Muscle of arm (tissue), 12 donors: ENCODE measurements around the gene PSIP1. TPM values are rescaled to one million over a fixed set of nuclear protein-coding genes. Genes with fewer than 3 reads are reported as not detected.
"Not testable (repeated sequence)": the region's sequence is repeated elsewhere in the genome, so short reads cannot be mapped to it uniquely, and the experiment has no call there.

Experiments used
- DNase-seq: peaks from one replicate; pipeline ENCODE4 v3.0.0-alpha.2; 2013
- polyA plus RNA-seq, 12 donors: library from polyadenylated mRNA; unstranded; fragments of 120-200 nt; gene quantifications; one replicate each; pipeline ENCODE4 v1.2.1, GENCODE V29; 2013; ENCODE audit not compliant: insufficient read length in 12 of 12

The PSIP1 gene
- polyA plus RNA-seq, 12 donors = 61.2 to 173 (median 91.6) TPM; not detected in 1

GRCh38 chr9:15441841-15442240 is 68.9 kb downstream of the PSIP1 start:
- not testable (repeated sequence) for DNase-seq

DNA sequence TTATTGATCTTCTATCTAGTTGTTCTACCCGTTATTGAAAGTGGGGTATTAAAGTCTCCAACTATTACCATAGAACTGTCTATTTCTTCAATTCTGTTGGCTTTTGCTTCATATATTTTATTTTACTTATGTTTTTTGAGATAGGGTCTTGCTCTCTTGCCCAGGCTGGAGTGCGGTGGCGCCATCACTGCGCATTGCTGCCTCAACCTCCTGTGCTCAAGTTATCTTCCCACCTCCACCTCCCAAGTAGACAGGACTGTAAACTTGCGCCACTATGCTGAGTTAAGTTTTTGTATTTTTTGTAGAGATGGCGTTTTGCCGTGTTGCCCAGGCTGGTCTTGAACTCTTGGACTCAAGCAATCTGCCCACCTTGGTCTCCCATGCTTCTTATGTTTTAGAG is 71.9 kb downstream of the PSIP1 start:
- DNase-seq = no peak

- DNase-seq = no peak
Measured at GRCh38 chr9:15433661-15434060, 77.1 kb downstream of the PSIP1 start.

DNA sequence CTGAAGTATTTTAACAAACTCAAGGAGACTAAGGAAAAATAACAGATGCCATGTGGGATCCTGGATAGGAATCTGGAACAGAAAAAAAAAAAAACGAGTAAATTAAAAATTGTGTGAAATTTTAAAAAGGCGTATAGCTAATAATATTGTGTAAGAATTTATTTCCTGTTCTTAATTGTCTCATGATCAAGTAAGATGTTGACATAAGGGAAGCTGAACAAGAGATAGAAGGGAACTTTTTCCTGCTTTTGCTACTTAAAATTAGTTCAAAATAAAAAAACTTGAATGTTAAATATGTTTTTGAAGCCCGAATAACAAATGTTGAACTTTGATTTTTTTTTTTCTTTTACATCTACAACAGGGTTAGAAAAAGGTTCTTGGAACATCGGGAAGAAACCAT is 77.6 kb downstream of the PSIP1 start:
- DNase-seq = no peak

DNA sequence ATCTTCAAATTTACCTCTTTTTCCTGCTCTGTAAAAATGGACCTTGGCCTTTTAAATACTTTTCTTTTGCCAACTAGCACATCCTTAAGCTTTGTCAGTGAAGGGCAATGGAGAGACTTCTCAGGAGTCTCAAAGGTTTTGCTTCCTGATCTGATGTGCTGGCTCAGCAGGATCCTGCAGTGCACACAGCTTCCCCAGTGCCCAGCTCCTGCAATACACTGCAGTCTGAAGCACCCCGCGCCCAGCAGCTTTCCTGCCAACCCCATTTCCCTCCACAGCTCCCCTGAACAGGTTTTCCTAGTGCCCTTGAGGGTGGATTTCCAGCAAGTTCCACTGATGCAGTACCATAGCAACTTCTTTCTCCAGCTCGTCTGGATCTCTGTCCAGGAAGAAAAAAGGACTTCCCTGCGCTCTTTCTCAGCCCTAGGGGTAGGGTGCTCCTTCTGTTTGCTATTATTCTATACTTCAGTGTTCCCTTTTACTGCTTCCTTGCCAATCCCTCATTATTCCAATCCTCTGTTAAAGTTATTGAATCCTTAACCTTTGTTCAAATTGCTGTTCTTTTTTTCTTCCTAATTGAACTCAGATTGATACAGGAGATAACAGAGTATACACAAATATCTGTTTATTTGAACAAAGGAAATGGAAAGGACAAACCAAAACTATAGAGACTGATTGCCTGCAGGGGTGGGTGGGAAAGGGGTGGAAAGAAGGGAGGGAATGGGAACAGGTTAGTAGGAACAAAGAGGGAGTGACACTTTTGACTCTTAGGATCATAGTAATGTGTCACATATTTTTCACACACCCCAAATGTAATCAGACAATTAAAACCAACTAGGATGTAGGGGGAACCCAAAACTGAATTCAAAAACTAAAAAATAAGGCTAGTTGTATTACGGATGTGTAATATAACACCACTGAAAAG is 79.6 kb downstream of the PSIP1 start:
- DNase-seq = no peak

DNA sequence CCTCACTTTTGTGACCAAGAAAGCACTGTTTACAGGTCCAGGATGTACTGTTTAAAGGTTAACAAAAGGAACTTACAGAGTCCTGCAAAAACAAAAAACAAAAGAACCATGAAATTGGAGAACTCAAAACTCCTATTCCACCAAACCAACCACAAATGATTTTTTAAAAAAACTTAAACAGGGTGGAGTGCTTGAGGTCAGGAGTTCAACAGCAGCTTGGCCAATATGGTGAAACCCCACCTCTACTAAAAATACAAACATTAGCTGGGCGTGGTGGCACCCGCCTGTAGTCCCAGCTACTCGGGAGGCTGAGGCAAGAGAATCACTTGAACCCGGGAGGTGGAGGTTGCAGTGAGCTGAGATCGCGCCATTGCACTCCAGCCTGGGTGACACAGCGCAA is 83.1 kb downstream of the PSIP1 start:
- DNase-seq = not testable (repeated sequence)

- no peak for DNase-seq
Measured at GRCh38 chr9:15426019-15426418, 84.8 kb downstream of the PSIP1 start.

DNA sequence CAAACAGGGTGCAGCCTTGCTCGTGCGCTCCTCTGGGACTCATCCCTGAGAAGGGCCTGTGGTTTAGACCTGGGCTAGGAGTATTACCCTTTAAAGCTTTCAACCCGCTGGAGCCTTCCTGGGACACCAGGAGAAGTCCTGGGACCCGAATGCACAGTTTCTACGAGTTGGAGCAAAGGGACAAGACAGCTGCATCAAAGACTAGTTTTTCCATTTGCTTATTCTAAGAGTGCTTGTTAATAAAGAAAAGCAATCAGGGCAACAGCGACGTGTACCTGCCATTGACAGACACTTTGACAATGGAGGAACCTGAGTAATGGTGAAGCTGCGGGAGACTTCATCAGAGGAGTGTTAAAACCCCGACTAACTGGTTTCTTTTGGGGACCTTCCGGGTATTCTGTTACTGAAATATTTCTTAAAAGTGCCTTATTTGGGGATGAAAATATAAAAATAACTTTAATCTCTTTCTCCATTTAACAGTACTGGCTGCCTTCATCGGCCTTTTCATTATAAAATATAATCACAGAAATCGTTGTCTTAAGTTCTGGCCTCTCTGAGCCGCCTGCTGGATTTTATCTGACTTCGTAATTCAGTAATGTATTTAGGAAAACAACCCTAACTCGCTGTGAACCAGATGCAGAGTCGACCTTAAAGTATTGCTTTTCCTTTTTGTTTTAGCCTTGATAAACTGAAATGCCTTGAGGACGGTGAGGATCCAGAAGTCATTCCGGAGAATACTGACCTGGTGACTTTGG is 87.4 kb downstream of the PSIP1 start:
- no peak for DNase-seq

- DNase-seq = peak; percentile 96
Measured at GRCh38 chr9:15422372-15423230, 88.2 kb downstream of the PSIP1 start, which contains the start of gene SNAPC3. Gene SNAPC3, plus strand, starts transcription at chr9:15422876. Its CDS starts 4 bp downstream, at chr9:15422880.

DNA sequence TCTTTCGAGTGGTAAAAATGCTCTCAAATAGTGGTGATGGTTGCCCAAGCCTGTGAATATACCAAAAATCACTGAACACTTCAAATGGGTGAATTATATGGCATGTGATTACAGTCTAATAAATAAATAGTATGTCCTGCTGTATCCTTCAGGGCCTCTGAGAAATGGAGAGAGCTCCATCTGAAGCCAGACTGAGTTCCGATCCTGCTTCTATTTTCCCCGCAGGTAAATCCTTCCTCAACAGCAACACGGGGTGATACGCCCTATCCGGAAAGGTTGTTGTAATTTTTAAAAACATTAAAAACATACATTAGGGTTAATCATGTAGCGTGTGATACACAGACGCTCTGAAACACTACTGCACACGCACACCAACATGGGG is 88.8 kb downstream of the PSIP1 start:
- DNase-seq = no peak

GRCh38 chr9:15421532-15421931 is 89.2 kb downstream of the PSIP1 start:
- DNase-seq = no peak

DNA sequence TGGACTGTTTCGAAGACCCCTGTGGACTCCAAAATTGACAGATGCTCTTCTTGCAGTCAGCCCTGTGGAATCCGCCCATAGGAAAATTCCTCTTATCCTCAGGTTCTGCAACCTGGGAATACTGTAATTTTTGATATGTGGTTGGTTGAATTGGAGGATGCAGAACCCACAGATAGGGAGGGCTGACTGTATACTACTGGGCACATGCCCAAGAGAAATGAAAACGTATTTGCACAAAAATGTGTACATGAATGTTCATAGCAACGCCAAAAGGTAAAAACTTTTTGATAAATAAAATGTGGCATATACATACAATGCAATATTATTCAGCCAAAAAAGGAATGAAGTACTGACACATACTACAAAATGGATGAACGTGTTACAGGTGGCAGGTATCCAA is 90.0 kb downstream of the PSIP1 start:
- DNase-seq = no peak

DNA sequence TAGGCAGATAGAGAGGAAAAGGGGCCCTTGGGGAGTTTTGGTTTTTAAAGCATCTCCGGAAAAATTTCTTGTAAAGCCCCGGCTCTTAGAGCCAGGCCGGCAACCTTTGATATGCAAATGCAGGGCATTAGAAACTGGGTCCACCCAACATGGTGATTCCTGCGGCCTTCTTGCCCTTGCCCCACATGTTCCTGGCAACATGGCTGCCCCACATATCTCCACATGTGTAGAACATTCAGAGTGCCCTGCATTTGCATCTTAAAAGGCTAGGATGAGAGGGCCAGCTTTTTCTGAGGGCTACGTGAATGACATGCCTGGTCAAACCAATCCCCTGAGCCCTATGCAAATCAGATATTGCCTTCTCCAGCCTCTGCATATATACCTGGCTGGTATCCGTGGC is 93.1 kb downstream of the PSIP1 start:
- no peak for DNase-seq

DNA sequence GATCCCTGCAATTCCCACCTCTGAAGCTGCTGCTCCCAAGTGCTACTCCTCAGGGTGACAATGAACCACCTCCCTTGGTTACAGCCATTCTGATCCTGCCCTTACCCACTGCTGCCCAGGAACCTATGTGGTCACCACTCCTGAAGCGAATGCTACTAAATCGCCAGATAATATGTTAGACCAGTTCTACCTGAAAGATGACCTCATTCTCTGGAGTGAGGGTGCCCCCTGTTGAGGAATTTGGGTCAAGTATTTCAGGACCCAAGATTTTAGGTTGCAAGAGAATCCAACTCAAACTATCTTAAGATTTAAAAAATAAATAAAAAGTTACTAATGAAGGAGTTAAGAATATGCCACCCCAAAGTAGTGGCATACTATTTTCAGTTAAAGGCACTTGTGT is 93.9 kb downstream of the PSIP1 start:
- no peak for DNase-seq

Other genes starting within 250 kb of the PSIP1 start
- gene TTC39B, start 203.8 kb downstream of the PSIP1 start, polyA plus RNA-seq = 1 to 10 TPM in 11 of 12 donors, not detected in 1; 2.0 to 6.3 (median 2.8) TPM
- gene SNAPC3, start 88.1 kb downstream of the PSIP1 start, polyA plus RNA-seq = 10 to 100 TPM in 11 of 12 donors, not detected in 1; 25.8 to 44.1 (median 31.7) TPM
- 1 to 10 TPM in 11 of 12 donors, not detected in 1; 1.6 to 5.0 (median 2.9) TPM for gene CCDC171, start 42.1 kb upstream of the PSIP1 start, polyA plus RNA-seq